LNCAP (cell line): Measurements from ENCODE around the gene ACOD1.

ENCODE experiments used
- CTCF ChIP-seq: fragments of 450-650 bp; IDR thresholded peaks from 2 replicates; pipeline ENCODE4 v1.5.1; 2017; ENCODE audit warnings: mild to moderate bottlenecking

The ACOD1 gene

DNA sequence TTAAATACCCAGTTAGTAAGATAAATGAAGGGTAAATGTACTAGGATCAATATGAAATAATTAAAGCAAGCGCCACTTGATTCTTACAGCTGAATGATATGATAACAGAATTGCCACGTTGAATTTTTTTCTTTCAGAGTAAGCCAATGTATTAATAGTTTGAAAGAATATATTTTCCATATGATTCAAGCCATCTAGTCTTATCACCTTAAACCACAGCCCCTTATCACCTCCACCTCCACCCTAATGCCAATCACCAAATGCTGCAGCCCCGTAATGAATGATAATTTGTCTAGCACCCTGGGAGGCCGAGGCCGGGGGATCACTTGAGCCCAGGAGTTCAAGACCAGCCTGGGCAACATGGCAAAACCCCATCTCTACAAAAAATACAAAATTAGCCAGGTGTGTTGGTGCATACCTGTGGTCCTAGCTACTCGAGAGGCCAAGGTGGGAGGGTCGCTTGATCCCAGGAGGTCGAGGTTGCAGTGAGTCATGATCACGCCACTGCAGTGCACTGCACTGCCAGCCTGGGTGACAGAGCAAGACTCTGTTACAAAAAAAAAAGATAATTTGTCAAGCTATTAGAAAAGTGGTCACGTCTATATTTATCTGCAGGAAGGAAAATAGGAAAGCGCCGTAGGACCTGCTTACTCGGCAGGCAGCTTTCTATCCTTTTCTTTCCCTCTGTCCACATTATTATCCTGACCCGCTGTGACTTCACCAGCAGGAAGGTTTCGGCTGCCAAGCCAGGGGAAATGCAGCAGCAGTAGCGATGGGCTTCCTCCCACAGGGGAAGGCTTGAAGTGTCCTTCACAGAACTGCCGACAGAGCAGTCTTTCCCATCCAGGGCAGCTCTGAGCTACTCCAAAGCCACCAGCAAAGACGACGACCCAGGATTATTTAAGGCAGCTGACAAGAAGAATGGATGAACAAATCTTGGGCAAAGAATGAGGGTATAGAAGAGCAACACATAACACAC, 23.8 kb downstream of the ACOD1 start:
- no peak for TF ChIP-seq CTCF

DNA sequence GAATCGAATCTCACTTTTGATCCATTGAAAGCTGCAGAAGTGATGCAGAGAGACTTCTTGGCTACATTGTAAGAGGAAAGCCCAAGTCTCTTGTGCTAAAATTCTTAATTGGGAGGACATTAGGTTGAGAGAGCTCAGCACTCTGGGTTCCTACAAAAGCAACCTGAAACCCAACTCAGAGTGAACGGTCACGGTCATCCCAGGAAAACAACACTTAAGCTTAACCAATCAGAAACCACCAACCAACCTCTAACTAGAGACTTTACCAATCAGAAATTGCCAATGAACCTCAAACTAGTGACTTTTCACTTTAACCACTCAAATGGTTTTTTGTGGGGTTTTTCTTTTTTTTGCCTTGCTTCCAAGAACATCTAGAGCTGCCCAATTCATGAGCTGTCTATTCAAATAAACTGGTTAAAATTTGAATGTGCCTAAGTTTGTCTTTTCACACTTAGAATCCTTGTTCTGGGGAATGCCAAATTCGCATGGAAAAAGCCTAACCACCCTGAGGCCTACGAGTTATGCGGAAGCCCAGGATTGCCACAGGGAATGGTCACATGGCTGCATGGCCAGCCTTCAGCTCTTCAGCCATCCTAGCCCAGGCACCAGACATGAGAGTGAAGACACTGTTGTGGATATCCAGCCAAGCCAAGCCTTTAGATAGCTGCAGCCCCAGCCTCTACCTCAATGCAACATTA, 25.8 kb downstream of the ACOD1 start:
- TF ChIP-seq CTCF, result no peak

DNA sequence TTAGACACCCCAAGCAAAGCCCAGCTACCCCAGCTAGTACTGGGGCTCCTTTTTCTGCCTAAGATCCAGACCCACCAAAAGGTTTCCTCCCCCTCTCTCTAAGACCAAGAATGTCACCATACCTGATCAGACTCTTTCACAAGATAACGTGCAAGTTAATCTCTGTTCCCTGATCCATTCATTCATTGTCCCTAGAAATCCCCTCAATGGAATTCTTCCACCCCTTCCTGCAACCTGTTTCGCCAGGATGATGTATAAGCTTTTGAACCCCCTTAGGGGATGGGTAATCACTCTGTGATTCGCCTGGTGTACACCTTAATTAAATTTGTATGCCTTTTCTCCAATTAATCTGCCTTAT, 26.3 kb downstream of the ACOD1 start:
- TF ChIP-seq CTCF, result no peak

DNA sequence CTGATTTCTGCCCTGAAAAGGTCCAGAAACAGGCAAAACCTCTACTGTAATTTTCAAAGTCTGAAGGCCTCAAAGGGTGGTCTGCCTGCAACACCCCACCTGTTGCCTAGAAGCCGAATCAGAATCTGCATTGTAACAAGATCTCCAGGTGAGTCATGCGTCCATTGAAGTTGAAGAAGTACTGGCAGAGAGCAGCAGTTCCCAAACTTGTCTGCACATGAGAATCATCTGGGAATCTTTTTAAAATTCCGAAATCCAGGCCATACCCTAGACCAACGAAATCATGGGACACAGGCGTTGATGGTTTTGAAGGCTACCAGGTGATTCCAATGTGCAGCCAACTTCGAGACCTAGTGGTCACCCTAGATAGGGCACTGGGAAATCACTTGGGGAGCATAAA, 27.6 kb downstream of the ACOD1 start:
- no peak for TF ChIP-seq CTCF

DNA sequence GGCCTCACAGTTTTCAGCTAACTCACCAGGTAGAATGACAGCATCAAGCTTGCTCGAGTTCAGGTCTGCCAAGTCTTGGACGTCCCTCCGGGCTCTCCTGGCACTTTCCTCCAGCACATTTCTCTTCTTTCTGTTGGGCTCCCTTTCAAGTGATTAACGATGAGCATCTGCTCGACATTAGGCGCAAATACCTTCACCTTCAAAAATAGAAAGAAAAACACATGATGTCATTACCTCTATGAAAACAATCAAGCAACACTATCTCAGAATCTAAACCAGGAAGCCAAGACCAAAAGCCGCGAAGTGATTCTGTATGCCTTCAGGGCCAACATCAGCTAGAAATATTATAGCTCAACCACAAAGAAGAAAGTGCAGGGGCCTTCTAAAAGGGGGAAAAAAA, 28.2 kb downstream of the ACOD1 start:
- no peak for TF ChIP-seq CTCF

DNA sequence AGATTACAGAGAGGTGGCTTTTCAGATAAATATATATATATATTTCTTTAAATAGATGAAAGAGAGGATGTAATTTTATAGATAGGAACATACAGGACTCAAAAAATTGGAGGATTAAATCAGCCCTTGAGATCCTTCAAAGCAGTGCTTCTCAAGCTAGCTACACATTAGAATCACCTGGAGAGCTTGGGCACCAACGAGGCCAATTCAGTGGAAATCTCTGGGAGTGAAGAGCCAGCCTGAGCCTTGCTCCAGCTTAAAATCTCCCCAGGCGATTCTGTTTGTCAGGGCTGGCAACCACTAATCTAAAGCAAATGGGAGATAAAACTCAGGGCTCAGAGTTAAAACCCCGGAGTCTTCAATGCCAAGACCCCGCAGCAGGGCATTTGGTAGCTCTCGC, 28.6 kb downstream of the ACOD1 start:
- no peak for TF ChIP-seq CTCF

DNA sequence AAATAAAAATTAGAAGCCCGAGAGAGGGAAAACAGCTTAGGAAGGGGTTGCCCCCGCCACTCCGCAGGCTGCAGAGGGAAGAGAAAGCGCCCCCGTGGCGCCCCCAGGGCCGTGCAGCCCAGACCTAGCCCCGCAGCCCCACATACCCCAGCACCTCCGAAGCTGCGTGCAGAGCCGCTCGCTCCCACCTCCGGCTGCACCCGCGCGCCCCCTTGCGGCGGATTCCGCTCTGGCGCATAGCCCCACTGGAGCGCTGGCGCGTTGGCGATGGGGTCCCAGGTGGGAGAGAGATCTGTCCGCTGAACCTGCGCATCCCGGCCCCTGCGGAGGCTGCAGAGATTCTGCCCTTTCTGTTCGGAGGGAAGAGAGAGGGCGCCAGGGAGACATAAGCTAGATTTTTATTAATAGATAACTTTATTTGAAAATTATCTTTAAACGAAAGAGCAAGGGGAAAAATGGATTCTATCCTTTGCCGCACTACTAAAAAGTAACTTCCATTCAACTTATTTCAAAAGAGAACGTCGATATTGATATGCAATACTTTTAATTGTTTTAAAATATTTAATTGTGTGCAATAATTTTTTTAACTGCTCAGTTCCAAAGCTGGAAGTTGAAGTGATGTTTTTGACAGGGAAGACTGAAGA, 31.9 kb downstream of the ACOD1 start:
- TF ChIP-seq CTCF, result peak; percentile 91
